ENCODE measurements around the gene SSTR1. TPM values are rescaled to one million over a fixed set of nuclear protein-coding genes. Genes with fewer than 3 reads are reported as not detected.

Gene SSTR1
- total RNA-seq, 2 experiments from 2014 or later: not detected

- BruUV-seq (replicated peaks): no TSS peak
- Histone ChIP-seq H3K4me1 (ENCODE audit: insufficient read depth, low read length, poor library complexity, severe bottlenecking) (peaks cover 42% of the 10 kb centered on the region), H3K4me2 (ENCODE audit: low read length) (no peak overlapping the region), H3K27ac (ENCODE audit: low read depth, low read length, poor library complexity, severe bottlenecking) (no peak overlapping the region), H3K9me2 (ENCODE audit: insufficient read depth, low read length) (no peaks in the 10 kb centered on the region), H4K20me1 (ENCODE audit: insufficient read depth, low read length) (no peaks in the 10 kb centered on the region), H3K36me3 (ENCODE audit: insufficient read depth, low read length) (no peaks in the 10 kb centered on the region), H3K4me3 (ENCODE audit: low read depth, low read length, poor library complexity, severe bottlenecking) (no peak overlapping the region), H3K9me3 (ENCODE audit: low read length) (peaks cover 8% of the 10 kb centered on the region; the same call in 1 of the 2 replicates), H3K79me2 (ENCODE audit: insufficient read depth, low read depth, low read length) (no peaks in the 10 kb centered on the region), H2AFZ (ENCODE audit: low read length) (no peak overlapping the region)
- CTCF ChIA-PET (ENCODE audit: unreplicated experiment): interaction anchor here (0.5 to 0.6 kb wide), 2 partner anchors 81 to 228 kb away, joined by 3 read pairs; no protein-coding TSS in a partner anchor
- TF ChIP-seq EZH2phosphoT487 (IDR thresholded peaks at IDR 0.05; ENCODE audit: borderline replicate concordance, low read depth, low read length): no peak
- no peak for TF ChIP-seq CTCF (conservative IDR thresholded peaks at IDR 0.05; ENCODE audit: low read length)
- DNase-seq (ENCODE audit: low spot score): no peak
- POLR2A ChIA-PET: interaction anchor here (0.8 kb wide), 1 partner anchor 30 kb away, joined by 3 read pairs; no protein-coding TSS in a partner anchor
- intact Hi-C loops (cut with micrococcal nuclease; ENCODE audit: unreplicated experiment): no loop called here
Measured at GRCh38 chr14:38201137-38201828, 6.4 kb upstream of the SSTR1 start.

GRCh38 chr14:38202444-38203191 lies 5.1 kb upstream of the SSTR1 start:
- H3K9me3 ChIP-seq (ENCODE audit: low read length): peaks cover 17% of the 10 kb centered on the region
- H3K36me3 ChIP-seq (ENCODE audit: insufficient read depth, low read length): no peaks in the 10 kb centered on the region
- DNase-seq (ENCODE audit: low spot score): peak; percentile 38
- H3K27ac ChIP-seq (ENCODE audit: low read depth, low read length, poor library complexity, severe bottlenecking): no peak overlapping the region
- H3K79me2 ChIP-seq (ENCODE audit: insufficient read depth, low read depth, low read length): no peaks in the 10 kb centered on the region
- peaks cover 28% of the 10 kb centered on the region for H3K4me1 ChIP-seq (ENCODE audit: insufficient read depth, low read length, poor library complexity, severe bottlenecking)
- no peaks in the 10 kb centered on the region for H3K9me2 ChIP-seq (ENCODE audit: insufficient read depth, low read length)
- no TSS peak for BruUV-seq (replicated peaks)
- CTCF ChIA-PET (ENCODE audit: unreplicated experiment): no interaction called here
- POLR2A ChIA-PET: no interaction called here
- peak overlapping the region; percentile 63 for H2AFZ ChIP-seq (ENCODE audit: low read length)
- intact Hi-C loops (cut with micrococcal nuclease; ENCODE audit: unreplicated experiment): no loop called here
- TF ChIP-seq CTCF (conservative IDR thresholded peaks at IDR 0.05; ENCODE audit: low read length) (no peak), EZH2phosphoT487 (IDR thresholded peaks at IDR 0.05; ENCODE audit: borderline replicate concordance, low read depth, low read length) (no peak)
- no peak overlapping the region for H3K4me3 ChIP-seq (ENCODE audit: low read depth, low read length, poor library complexity, severe bottlenecking)
- H4K20me1 ChIP-seq (ENCODE audit: insufficient read depth, low read length): no peaks in the 10 kb centered on the region
- no peak overlapping the region for H3K4me2 ChIP-seq (ENCODE audit: low read length)

Data from OCI-LY7 (cell line).